Measurements from ENCODE around the gene NMT2. TPM values are rescaled to one million over a fixed set of nuclear protein-coding genes. Genes with fewer than 3 reads are reported as not detected.

NMT2 gene
- total RNA-seq, 4 donors from 2014 or later = 15.7 to 19.4 (median 18.4) TPM

DNA sequence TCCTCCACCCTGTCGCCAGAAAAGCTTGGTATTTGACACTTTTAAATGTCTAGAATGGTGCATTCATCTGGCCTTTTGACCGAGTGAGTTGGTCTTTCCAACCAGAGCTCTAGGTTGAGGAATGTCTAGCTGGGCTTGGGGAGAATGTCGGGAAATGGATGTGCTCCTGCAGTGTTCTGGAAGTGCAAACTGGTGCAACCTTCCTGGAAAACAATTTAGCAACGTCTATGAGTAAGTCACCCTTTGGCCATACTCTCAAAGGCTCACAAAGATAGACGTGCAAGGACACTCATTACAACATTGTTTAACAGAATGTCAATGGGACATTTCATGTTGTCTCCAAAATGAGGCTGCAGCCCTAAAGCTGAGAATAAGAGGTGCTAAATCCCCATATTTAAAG, 12.2 kb upstream of the NMT2 start:
- Histone ChIP-seq H3K4me3 (no peak overlapping the region), H3K4me1 (no peaks in the 10 kb centered on the region), H3K27me3 (no peaks in the 10 kb centered on the region), H3K9me3 (no peaks in the 10 kb centered on the region), H3K27ac (no peak overlapping the region), H3K36me3 (no peaks in the 10 kb centered on the region)
- WGBS, 2 donors (ENCODE audit: low coverage in 1 of 2) = 92% methylated on average over 4 of the region's 5 CpGs; no CpG with 5 or more reads in 1 of the 2 donors
- TF ChIP-seq EP300 (IDR thresholded peaks at IDR 0.05) = no peak
- TF ChIP-seq, protein P1, sequence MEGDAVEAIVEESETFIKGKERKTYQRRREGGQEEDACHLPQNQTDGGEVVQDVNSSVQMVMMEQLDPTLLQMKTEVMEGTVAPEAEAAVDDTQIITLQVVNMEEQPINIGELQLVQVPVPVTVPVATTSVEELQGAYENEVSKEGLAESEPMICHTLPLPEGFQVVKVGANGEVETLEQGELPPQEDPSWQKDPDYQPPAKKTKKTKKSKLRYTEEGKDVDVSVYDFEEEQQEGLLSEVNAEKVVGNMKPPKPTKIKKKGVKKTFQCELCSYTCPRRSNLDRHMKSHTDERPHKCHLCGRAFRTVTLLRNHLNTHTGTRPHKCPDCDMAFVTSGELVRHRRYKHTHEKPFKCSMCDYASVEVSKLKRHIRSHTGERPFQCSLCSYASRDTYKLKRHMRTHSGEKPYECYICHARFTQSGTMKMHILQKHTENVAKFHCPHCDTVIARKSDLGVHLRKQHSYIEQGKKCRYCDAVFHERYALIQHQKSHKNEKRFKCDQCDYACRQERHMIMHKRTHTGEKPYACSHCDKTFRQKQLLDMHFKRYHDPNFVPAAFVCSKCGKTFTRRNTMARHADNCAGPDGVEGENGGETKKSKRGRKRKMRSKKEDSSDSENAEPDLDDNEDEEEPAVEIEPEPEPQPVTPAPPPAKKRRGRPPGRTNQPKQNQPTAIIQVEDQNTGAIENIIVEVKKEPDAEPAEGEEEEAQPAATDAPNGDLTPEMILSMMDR (IDR thresholded peaks at IDR 0.05) = no peak
- TF ChIP-seq POLR2AphosphoS5 (IDR thresholded peaks at IDR 0.05) = no peak
- no peak for TF ChIP-seq POLR2A (IDR thresholded peaks at IDR 0.05)
- ATAC-seq = no peak

DNA sequence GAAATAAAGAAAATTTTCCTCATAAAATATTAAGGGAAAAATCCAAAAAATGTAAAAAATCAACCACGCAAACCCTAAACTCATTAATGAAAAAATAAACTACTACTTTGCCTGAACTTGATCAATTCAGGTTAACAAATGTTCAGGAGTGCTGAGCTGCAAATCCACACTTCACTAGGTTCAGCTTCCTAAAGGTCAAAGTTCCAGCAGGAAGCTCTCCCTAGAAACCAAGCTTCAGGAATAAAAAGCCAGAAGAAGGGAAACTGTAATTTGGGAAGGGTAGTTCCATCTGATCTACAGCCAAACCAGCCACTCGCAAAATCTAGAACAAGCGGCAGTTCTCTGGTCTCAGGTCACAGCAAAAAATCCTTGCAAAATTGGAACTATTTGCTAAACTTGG, 7.8 kb upstream of the NMT2 start:
- Histone ChIP-seq H3K27ac (no peak overlapping the region), H3K36me3 (no peaks in the 10 kb centered on the region), H3K9me3 (no peaks in the 10 kb centered on the region), H3K27me3 (no peaks in the 10 kb centered on the region), H3K4me1 (no peaks in the 10 kb centered on the region), H3K4me3 (no peak overlapping the region)
- no peak for ATAC-seq
- TF ChIP-seq, protein P1 (IDR thresholded peaks at IDR 0.05) = no peak
- no peak for TF ChIP-seq POLR2AphosphoS5 (IDR thresholded peaks at IDR 0.05)
- TF ChIP-seq EP300 (IDR thresholded peaks at IDR 0.05) = no peak
- TF ChIP-seq POLR2A (IDR thresholded peaks at IDR 0.05) = no peak
- WGBS, 2 donors (ENCODE audit: low coverage in 1 of 2) = 94 to 98% methylated on average over 3 of the region's 3 CpGs

DNA sequence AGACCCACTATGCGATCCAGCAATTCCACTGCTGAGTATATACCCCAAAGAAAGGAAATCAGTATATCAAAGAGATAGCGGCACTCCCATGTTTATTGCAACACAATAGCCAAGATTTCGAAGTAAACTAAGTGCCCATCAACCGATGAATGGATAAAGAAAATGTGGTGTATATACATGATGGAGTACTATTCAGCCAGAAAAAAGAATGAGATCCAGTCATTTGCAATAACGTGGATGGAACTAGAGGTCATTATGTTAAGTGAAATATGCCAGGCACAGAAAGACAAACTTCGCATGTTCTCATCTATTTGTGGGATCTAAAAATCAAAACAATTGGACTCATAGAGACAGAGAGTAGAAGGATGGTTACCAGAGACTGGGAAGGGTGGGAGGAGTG, 7.1 kb upstream of the NMT2 start:
- H3K4me1 ChIP-seq = no peaks in the 10 kb centered on the region
- 92 to 93% methylated on average over 2 to 6 of the region's 6 CpGs for WGBS, 2 donors (ENCODE audit: low coverage in 1 of 2)
- H3K4me3 ChIP-seq = no peak overlapping the region
- no peaks in the 10 kb centered on the region for H3K27me3 ChIP-seq
- H3K36me3 ChIP-seq = no peaks in the 10 kb centered on the region
- TF ChIP-seq, protein P1 (IDR thresholded peaks at IDR 0.05) = no peak
- TF ChIP-seq POLR2A (IDR thresholded peaks at IDR 0.05) (no peak), POLR2AphosphoS5 (IDR thresholded peaks at IDR 0.05) (no peak), EP300 (IDR thresholded peaks at IDR 0.05) (no peak)
- ATAC-seq = no peak
- no peak overlapping the region for H3K27ac ChIP-seq
- H3K9me3 ChIP-seq = no peaks in the 10 kb centered on the region

DNA sequence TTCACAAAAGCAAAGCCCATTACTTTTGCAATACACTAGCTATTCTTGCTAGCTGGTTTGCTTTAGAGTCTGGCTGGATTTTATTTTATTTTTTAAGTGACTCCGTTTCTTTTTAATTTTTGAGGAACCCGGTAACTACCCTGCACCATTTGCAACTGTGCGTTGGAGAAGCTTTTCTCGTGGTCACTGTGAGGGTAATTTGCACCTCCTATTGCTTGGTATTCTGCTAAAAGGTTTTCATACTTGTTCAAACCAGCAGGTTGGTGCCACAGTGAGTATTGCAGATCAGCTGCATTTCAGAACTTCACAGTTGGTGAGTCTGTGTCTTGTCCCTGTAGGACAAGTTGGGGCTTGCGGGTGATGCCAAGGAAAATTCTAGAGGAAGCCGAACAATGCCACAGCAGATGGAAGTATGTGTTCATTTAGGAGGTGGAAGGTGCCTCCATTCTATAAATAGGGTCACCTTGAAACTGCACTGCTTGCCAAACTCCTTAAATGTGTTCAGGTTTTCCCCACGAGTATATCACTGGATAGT, 3.9 kb upstream of the NMT2 start:
- no peak overlapping the region for H3K4me3 ChIP-seq
- H3K27ac ChIP-seq = no peak overlapping the region
- peaks cover 0 to 16% (median 6%) of the 10 kb centered on the region in 3 donors for H3K4me1 ChIP-seq
- H3K36me3 ChIP-seq = no peaks in the 10 kb centered on the region
- H3K27me3 ChIP-seq = no peaks in the 10 kb centered on the region
- no peak for TF ChIP-seq POLR2A (IDR thresholded peaks at IDR 0.05)
- TF ChIP-seq, protein P1 (IDR thresholded peaks at IDR 0.05) = no peak
- TF ChIP-seq EP300 (IDR thresholded peaks at IDR 0.05) = no peak
- no peak for TF ChIP-seq POLR2AphosphoS5 (IDR thresholded peaks at IDR 0.05)
- no peak for ATAC-seq
- WGBS, 2 donors (ENCODE audit: low coverage in 1 of 2) = 81 to 96% methylated on average over 4 to 7 of the region's 7 CpGs
- H3K9me3 ChIP-seq = no peaks in the 10 kb centered on the region
